Measurements from ENCODE around the gene SLC16A5.

DNA sequence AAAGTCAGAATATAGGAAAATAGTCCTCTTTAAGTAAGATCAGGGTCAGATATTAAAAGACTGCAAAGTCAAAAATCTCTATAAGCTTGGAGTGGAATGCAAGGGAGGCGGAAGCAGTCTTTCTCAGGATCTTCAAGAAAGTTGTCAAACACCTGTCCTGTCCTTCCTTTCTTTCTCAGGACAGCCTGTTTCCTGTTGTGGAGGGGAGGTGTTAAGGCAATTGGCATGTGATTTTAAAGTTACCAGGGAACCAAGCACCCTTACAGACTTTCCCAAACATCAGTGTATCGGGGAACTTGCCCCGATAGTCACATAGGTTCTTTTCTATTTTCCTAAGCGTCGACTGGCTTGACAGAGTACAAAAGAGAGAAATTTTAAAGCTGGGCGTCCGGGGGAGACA lies 43.0 kb upstream of the SLC16A5 start:
- TF ChIP-seq, protein P1, sequence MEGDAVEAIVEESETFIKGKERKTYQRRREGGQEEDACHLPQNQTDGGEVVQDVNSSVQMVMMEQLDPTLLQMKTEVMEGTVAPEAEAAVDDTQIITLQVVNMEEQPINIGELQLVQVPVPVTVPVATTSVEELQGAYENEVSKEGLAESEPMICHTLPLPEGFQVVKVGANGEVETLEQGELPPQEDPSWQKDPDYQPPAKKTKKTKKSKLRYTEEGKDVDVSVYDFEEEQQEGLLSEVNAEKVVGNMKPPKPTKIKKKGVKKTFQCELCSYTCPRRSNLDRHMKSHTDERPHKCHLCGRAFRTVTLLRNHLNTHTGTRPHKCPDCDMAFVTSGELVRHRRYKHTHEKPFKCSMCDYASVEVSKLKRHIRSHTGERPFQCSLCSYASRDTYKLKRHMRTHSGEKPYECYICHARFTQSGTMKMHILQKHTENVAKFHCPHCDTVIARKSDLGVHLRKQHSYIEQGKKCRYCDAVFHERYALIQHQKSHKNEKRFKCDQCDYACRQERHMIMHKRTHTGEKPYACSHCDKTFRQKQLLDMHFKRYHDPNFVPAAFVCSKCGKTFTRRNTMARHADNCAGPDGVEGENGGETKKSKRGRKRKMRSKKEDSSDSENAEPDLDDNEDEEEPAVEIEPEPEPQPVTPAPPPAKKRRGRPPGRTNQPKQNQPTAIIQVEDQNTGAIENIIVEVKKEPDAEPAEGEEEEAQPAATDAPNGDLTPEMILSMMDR (optimal IDR thresholded peaks at IDR 0.05 in 1 of 3, IDR thresholded peaks at IDR 0.05 in 1 of 3, conservative IDR thresholded peaks at IDR 0.05 in 1 of 3; ENCODE audit: extremely low read depth in 1 of 3, insufficient read depth in 2 of 3, low read length in 3 of 3): no peak
- TF ChIP-seq EZH2 (IDR thresholded peaks at IDR 0.05; ENCODE audit: low read length): no peak
